NCI-H1105 treated with DMSO at 0.1 percent for 48 hours (cell line): ENCODE measurements around the gene ASMTL.
"Not testable (repeated sequence)": the region's sequence is repeated elsewhere in the genome, so short reads cannot be mapped to it uniquely, and the experiment has no call there.

ENCODE experiments used
- DNase-seq: peaks from one replicate; lab custom pipeline; 2025; lab: John Stamatoyannopoulos, UW

Gene ASMTL

GRCh38 chrX:1387141-1387776 is 65.5 kb downstream of the ASMTL start:
- no peak for DNase-seq

GRCh38 chrX:1386338-1387127 is 66.2 kb downstream of the ASMTL start:
- DNase-seq = no peak

DNA sequence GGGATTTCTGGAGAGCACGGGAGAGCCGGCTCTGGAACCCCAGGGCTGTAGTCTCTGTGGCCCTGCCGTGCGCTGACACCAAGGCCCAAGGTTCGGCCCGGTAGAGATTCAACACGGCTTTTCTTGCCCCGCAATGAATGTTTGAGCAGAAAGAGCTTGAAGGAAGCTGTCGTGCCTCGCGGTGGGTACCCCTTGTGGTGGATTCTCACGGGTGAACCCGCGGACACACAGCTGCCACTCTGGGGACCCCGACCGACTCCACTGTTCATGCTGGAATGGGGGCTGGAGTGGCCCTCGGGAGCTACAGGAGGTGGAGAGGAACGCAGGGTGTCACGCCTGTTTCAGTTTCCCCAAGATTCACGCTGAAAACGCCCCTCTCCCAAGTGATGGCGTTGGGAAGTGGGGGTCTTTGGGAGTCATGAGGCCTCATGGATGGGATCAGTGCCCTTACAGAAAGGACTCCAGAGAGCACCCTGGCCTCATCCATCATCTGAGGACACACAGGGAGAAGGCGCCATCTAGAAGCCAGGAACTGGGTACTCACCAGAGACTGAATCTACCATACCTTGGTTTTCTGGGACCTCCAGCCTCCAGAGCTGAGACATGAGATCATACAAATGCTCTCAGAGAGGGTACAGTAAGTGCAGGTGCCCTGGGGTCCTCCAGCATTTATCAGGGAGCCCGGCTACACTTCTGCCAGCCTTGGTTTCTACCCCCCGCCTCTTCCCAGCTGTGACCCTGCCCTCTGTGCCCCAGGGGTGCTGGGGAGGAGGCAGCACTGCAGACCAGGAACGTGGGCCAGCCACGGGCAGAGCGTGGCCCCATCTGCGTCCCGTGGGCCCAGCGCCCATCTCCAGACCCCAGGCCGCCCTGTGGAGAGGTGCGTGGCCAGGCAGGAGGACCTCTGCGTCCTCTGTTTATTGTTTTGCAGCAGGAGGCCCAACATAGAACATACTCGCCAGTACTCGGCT is 67.2 kb downstream of the ASMTL start:
- DNase-seq = no peak

DNA sequence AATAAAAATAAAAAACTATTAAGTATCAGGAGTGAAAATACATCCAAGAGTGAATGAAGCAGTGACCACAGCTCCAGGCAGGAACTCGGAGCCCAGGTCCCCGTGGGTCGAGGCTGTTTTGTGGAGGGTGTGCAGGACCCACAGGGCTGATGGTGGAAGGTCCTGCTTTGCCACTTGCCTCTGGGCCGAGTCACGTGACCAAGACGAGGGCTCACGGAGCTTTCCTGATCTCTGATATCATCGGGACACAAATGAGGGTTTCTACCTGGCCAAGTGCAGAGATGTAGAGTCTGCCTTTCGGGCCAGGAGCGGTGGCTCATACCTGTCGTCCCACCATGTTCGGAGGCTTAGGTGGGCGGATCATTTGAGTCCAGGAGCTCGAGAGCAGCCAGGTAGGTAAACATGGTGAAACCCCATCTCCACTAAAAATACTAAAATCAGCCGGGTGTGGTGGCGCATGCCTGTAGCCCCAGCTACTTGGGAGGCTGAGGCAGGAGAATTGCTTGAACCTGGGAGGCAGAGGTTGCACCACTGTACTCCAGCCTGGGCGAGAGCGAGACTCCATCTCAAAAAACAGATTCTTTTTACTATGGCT is 68.0 kb downstream of the ASMTL start:
- no peak for DNase-seq

- DNase-seq = no peak
Observed at GRCh38 chrX:1380672-1381233, 72.0 kb downstream of the ASMTL start.

DNA sequence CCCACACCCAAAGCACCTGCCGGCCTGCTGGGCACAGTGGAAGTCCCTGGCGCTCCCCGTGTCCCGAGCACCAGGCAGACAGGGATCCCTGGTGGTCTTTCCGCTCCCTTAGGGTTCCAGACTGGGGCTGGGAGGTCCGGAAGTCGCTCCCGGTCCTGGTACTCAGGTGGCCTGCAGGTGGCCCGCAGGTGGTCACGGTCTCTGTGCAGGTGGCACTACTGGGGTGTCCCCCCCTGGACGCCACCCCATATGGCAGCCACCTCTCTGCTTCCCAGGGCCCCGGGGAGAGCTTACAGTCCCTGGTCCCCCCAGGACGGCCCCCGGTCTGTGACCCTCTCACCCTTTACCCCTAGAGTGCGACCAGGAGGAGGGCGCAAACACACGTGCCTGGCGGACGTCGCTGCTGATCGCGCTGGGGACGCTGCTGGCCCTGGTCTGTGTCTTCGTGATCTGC is 74.4 kb downstream of the ASMTL start:
- no peak for DNase-seq

- no peak for DNase-seq
Observed at GRCh38 chrX:1368385-1368698, 84.4 kb downstream of the ASMTL start.

GRCh38 chrX:1366363-1366762 is 86.3 kb downstream of the ASMTL start:
- DNase-seq = not testable (repeated sequence)

- DNase-seq = no peak
Observed at GRCh38 chrX:1361910-1362309, 90.8 kb downstream of the ASMTL start.

DNA sequence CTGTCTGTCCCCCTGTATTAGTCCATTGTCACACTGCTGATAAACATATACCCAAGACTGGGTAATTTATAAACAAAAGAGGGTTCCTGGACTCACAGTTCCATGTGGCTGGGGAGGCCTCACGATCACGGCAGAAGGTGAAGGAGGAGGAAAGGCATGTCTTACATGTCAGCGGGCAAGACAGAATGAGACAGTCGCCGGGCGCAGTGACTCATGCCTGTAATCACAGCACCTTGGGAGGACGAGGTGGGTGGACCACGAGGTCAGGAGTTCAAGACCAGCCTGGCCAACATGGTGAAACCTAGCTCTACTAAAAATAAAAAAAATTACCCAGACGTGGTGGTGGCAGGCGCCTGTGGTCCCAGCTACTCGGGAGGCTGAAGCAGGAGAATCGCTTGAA is 91.4 kb downstream of the ASMTL start:
- DNase-seq = no peak

- DNase-seq = no peak
Observed at GRCh38 chrX:1360171-1360570, 92.5 kb downstream of the ASMTL start.

- no peak for DNase-seq
Observed at GRCh38 chrX:1359477-1359873, 93.2 kb downstream of the ASMTL start.

GRCh38 chrX:1358793-1359476 is 93.8 kb downstream of the ASMTL start:
- DNase-seq = no peak

DNA sequence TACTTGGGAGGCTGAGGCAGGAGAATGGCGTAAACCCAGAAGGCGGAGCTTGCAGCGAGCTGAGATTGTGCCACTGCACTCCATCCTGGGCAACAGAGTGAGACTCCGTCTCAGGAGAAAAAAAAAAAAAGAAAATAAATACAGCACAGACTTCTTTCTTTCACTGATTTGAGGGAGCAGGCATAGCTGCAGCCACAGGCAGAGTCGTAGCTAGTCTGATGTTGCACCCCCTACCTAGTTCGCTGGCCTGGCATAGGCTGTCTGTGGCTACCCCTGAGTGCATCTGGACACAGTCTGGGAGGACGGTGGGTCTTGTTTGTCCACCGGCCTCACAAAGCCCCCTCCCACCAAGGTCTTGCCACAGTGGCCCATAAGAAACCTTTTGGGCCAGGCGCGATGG is 94.7 kb downstream of the ASMTL start:
- no peak for DNase-seq

- DNase-seq = no peak
Observed at GRCh38 chrX:1355131-1356046, 97.3 kb downstream of the ASMTL start.

GRCh38 chrX:1354036-1355019 is 98.4 kb downstream of the ASMTL start:
- no peak for DNase-seq
